Measurements from ENCODE around the gene PIGL. TPM values are rescaled to one million over a fixed set of nuclear protein-coding genes. Genes with fewer than 3 reads are reported as not detected.

Gene PIGL
- total and polyA plus RNA-seq, 9 donors = 10.7 to 18.7 (median 14.9) TPM

- H3K9me3 ChIP-seq (replicated peaks; ENCODE audit: control insufficient read depth, low read depth, low read length) = no peaks in the 10 kb centered on the region
- no peaks in the 10 kb centered on the region for H3K4me1 ChIP-seq (ENCODE audit: control insufficient read depth, insufficient read depth, low read length)
- H3K4me3 ChIP-seq (ENCODE audit: low read length) = no peak overlapping the region
- no peaks in the 10 kb centered on the region for H3K27me3 ChIP-seq (ENCODE audit: control insufficient read depth, insufficient read depth, low read length)
- no peak overlapping the region for H3K27ac ChIP-seq (ENCODE audit: low read length)
- WGBS (ENCODE audit: insufficient coverage) = 96% methylated on average over 4 of the region's 6 CpGs
- DNase-seq = no peak
- peaks cover 33% of the 10 kb centered on the region for H3K36me3 ChIP-seq (ENCODE audit: control insufficient read depth, insufficient read depth, low read length)
Observed at GRCh38 chr17:16346721-16347271, 129.8 kb downstream of the PIGL start.

- Histone ChIP-seq H3K36me3 (ENCODE audit: control insufficient read depth, insufficient read depth, low read length) (peaks cover 21% of the 10 kb centered on the region), H3K9me3 (replicated peaks; ENCODE audit: control insufficient read depth, low read depth, low read length) (no peaks in the 10 kb centered on the region), H3K27ac (ENCODE audit: low read length) (no peak overlapping the region), H3K4me3 (ENCODE audit: low read length) (no peak overlapping the region), H3K4me1 (ENCODE audit: control insufficient read depth, insufficient read depth, low read length) (peaks cover 3% of the 10 kb centered on the region), H3K27me3 (ENCODE audit: control insufficient read depth, insufficient read depth, low read length) (peaks cover 11% of the 10 kb centered on the region)
- no peak for DNase-seq
- 86% methylated on average over 6 of the region's 6 CpGs for WGBS (ENCODE audit: insufficient coverage)
Observed at GRCh38 chr17:16348586-16348985, 131.6 kb downstream of the PIGL start.

GRCh38 chr17:16349431-16349830 lies 132.4 kb downstream of the PIGL start:
- no peak for DNase-seq
- H3K4me1 ChIP-seq (ENCODE audit: control insufficient read depth, insufficient read depth, low read length) = peaks cover 5% of the 10 kb centered on the region
- H3K4me3 ChIP-seq (ENCODE audit: low read length) = no peak overlapping the region
- H3K36me3 ChIP-seq (ENCODE audit: control insufficient read depth, insufficient read depth, low read length) = peaks cover 13% of the 10 kb centered on the region
- no peak overlapping the region for H3K27ac ChIP-seq (ENCODE audit: low read length)
- 92% methylated on average over 2 of the region's 5 CpGs for WGBS (ENCODE audit: insufficient coverage)
- H3K9me3 ChIP-seq (replicated peaks; ENCODE audit: control insufficient read depth, low read depth, low read length) = no peaks in the 10 kb centered on the region
- H3K27me3 ChIP-seq (ENCODE audit: control insufficient read depth, insufficient read depth, low read length) = peaks cover 17% of the 10 kb centered on the region

- Histone ChIP-seq H3K36me3 (ENCODE audit: control insufficient read depth, insufficient read depth, low read length) (peaks cover 11% of the 10 kb centered on the region), H3K9me3 (replicated peaks; ENCODE audit: control insufficient read depth, low read depth, low read length) (no peaks in the 10 kb centered on the region), H3K4me1 (ENCODE audit: control insufficient read depth, insufficient read depth, low read length) (peaks cover 5% of the 10 kb centered on the region), H3K27ac (ENCODE audit: low read length) (no peak overlapping the region), H3K27me3 (ENCODE audit: control insufficient read depth, insufficient read depth, low read length) (peaks cover 17% of the 10 kb centered on the region), H3K4me3 (ENCODE audit: low read length) (peak overlapping the region; percentile 55)
- no peak for DNase-seq
- WGBS (ENCODE audit: insufficient coverage) = no CpG with 5 or more reads among the region's 10 CpGs
Observed at GRCh38 chr17:16351831-16352230, 134.8 kb downstream of the PIGL start.

GRCh38 chr17:16352303-16352666 lies 135.3 kb downstream of the PIGL start:
- H3K27ac ChIP-seq (ENCODE audit: low read length) = no peak overlapping the region
- DNase-seq = peak; percentile 32
- H3K4me1 ChIP-seq (ENCODE audit: control insufficient read depth, insufficient read depth, low read length) = peaks cover 5% of the 10 kb centered on the region
- 1% methylated on average over 18 of the region's 25 CpGs for WGBS (ENCODE audit: insufficient coverage)
- H3K4me3 ChIP-seq (ENCODE audit: low read length) = peak overlapping the region; percentile 55
- peaks cover 6% of the 10 kb centered on the region for H3K36me3 ChIP-seq (ENCODE audit: control insufficient read depth, insufficient read depth, low read length)
- H3K9me3 ChIP-seq (replicated peaks; ENCODE audit: control insufficient read depth, low read depth, low read length) = no peaks in the 10 kb centered on the region
- H3K27me3 ChIP-seq (ENCODE audit: control insufficient read depth, insufficient read depth, low read length) = peaks cover 17% of the 10 kb centered on the region

GRCh38 chr17:16352667-16353316 lies 135.8 kb downstream of the PIGL start:
- Histone ChIP-seq H3K9me3 (replicated peaks; ENCODE audit: control insufficient read depth, low read depth, low read length) (no peaks in the 10 kb centered on the region), H3K27me3 (ENCODE audit: control insufficient read depth, insufficient read depth, low read length) (peaks cover 17% of the 10 kb centered on the region), H3K4me1 (ENCODE audit: control insufficient read depth, insufficient read depth, low read length) (peaks cover 5% of the 10 kb centered on the region), H3K4me3 (ENCODE audit: low read length) (peak overlapping the region; percentile 55), H3K27ac (ENCODE audit: low read length) (no peak overlapping the region), H3K36me3 (ENCODE audit: control insufficient read depth, insufficient read depth, low read length) (peaks cover 6% of the 10 kb centered on the region)
- WGBS (ENCODE audit: insufficient coverage) = under 1% methylated on average over 69 of the region's 75 CpGs
- DNase-seq = peak; percentile 51

GRCh38 chr17:16353317-16354174 lies 136.5 kb downstream of the PIGL start, which contains the start of gene CENPV:
Gene CENPV, minus strand, starts transcription at chr17:16353469. Its CDS starts 33 bp downstream, at chr17:16353436.
- Histone ChIP-seq H3K36me3 (ENCODE audit: control insufficient read depth, insufficient read depth, low read length) (peaks cover 6% of the 10 kb centered on the region), H3K4me1 (ENCODE audit: control insufficient read depth, insufficient read depth, low read length) (peaks cover 5% of the 10 kb centered on the region), H3K4me3 (ENCODE audit: low read length) (peak within 1 kb of the TSS; percentile 55), H3K27ac (ENCODE audit: low read length) (no peak within 1 kb of the TSS), H3K9me3 (replicated peaks; ENCODE audit: control insufficient read depth, low read depth, low read length) (no peaks in the 10 kb centered on the region), H3K27me3 (ENCODE audit: control insufficient read depth, insufficient read depth, low read length) (peaks cover 17% of the 10 kb centered on the region)
- WGBS (ENCODE audit: insufficient coverage) = 10% methylated on average over 74 of the region's 83 CpGs
- peak; percentile 59 for DNase-seq

- H3K4me1 ChIP-seq (ENCODE audit: control insufficient read depth, insufficient read depth, low read length) = peaks cover 5% of the 10 kb centered on the region
- 100% methylated on average over 1 of the region's 14 CpGs for WGBS (ENCODE audit: insufficient coverage)
- DNase-seq = no peak
Observed at GRCh38 chr17:16354585-16354984, 137.6 kb downstream of the PIGL start.

GRCh38 chr17:16358394-16358793 lies 141.4 kb downstream of the PIGL start:
- no peaks in the 10 kb centered on the region for H3K36me3 ChIP-seq (ENCODE audit: control insufficient read depth, insufficient read depth, low read length)
- H3K27me3 ChIP-seq (ENCODE audit: control insufficient read depth, insufficient read depth, low read length) = peaks cover 7% of the 10 kb centered on the region
- H3K9me3 ChIP-seq (replicated peaks; ENCODE audit: control insufficient read depth, low read depth, low read length) = no peaks in the 10 kb centered on the region
- H3K4me1 ChIP-seq (ENCODE audit: control insufficient read depth, insufficient read depth, low read length) = peaks cover 3% of the 10 kb centered on the region
- H3K4me3 ChIP-seq (ENCODE audit: low read length) = no peak overlapping the region
- no peak overlapping the region for H3K27ac ChIP-seq (ENCODE audit: low read length)
- no peak for DNase-seq

More at GRCh38 chr17:16354585-16354984, 137.6 kb downstream of the PIGL start:
- Histone ChIP-seq H3K27ac (ENCODE audit: low read length) (no peak overlapping the region), H3K36me3 (ENCODE audit: control insufficient read depth, insufficient read depth, low read length) (peaks cover under 1% of the 10 kb centered on the region), H3K4me3 (ENCODE audit: low read length) (no peak overlapping the region), H3K9me3 (replicated peaks; ENCODE audit: control insufficient read depth, low read depth, low read length) (no peaks in the 10 kb centered on the region), H3K27me3 (ENCODE audit: control insufficient read depth, insufficient read depth, low read length) (peaks cover 17% of the 10 kb centered on the region)

GRCh38 chr17:16361874-16362273 lies 144.9 kb downstream of the PIGL start:
- H3K4me3 ChIP-seq (ENCODE audit: low read length) = no peak overlapping the region
- H3K9me3 ChIP-seq (replicated peaks; ENCODE audit: control insufficient read depth, low read depth, low read length) = no peaks in the 10 kb centered on the region
- no peaks in the 10 kb centered on the region for H3K27me3 ChIP-seq (ENCODE audit: control insufficient read depth, insufficient read depth, low read length)
- peaks cover 3% of the 10 kb centered on the region for H3K4me1 ChIP-seq (ENCODE audit: control insufficient read depth, insufficient read depth, low read length)
- no peak overlapping the region for H3K27ac ChIP-seq (ENCODE audit: low read length)
- no peaks in the 10 kb centered on the region for H3K36me3 ChIP-seq (ENCODE audit: control insufficient read depth, insufficient read depth, low read length)
- no peak for DNase-seq
- 68% methylated on average over 6 of the region's 8 CpGs for WGBS (ENCODE audit: insufficient coverage)

Data from muscle of leg (tissue), 11 donors.